ENCODE results near the gene CERS3.

Gene CERS3

DNA sequence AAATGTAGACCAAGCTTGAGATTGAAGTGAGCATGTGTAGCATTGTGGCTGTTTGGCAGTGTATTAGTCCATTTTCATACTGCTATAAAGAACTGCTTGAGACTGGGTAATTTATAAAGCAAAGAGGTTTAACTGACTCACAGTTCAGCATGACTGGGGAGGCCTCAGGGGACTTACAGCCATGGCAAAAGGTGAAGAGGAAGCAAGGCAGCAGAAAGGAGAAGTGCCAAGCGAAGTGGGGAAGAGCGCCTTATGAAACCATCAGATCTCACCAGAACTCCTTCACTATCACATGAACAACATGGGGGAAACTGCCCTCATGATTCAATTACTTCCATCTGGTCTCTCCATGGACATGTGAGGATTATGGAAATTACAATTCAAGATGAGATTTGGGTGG is 8.6 kb upstream of the CERS3 start:
- Histone ChIP-seq H3K79me2 (ENCODE audit: insufficient read depth, low read length) (no peaks in the 10 kb centered on the region), H3K9me3 (ENCODE audit: insufficient read depth, low read length, severe bottlenecking) (no peaks in the 10 kb centered on the region), H3K27ac (ENCODE audit: low read length) (no peak overlapping the region), H3K27me3 (ENCODE audit: insufficient read depth, low read length, poor library complexity) (peaks cover 3% of the 10 kb centered on the region), H3K36me3 (ENCODE audit: insufficient read depth, low read length) (no peaks in the 10 kb centered on the region), H3K4me1 (ENCODE audit: insufficient read depth, low read length) (no peaks in the 10 kb centered on the region), H4K20me1 (ENCODE audit: insufficient read depth, low read length) (no peaks in the 10 kb centered on the region), H3K4me3 (ENCODE audit: low read depth in 1 of 2, low read length in 2 of 2) (no peak overlapping the region), H2AFZ (ENCODE audit: low read depth, low read length) (no peak overlapping the region), H3K4me2 (ENCODE audit: insufficient read depth, low read length) (no peak overlapping the region), H3K9ac (ENCODE audit: low read depth, low read length) (no peak overlapping the region)
- ATAC-seq (ENCODE audit: insufficient read depth, low read depth) (no peak), DNase-seq (no peak)
- no peak for TF ChIP-seq CTCF (IDR thresholded peaks at IDR 0.05; ENCODE audit: borderline replicate concordance, extremely low read depth, low read length, poor library complexity, severe bottlenecking)
- no peak for TF ChIP-seq EZH2 (IDR thresholded peaks at IDR 0.05; ENCODE audit: borderline replicate concordance, low read depth, low read length, severe bottlenecking)

- H4K20me1 ChIP-seq (ENCODE audit: insufficient read depth, low read length), result no peaks in the 10 kb centered on the region
- no peak overlapping the region for H3K9ac ChIP-seq (ENCODE audit: low read depth, low read length)
- H3K4me1 ChIP-seq (ENCODE audit: insufficient read depth, low read length), result no peaks in the 10 kb centered on the region
- no peak for TF ChIP-seq EZH2 (IDR thresholded peaks at IDR 0.05; ENCODE audit: borderline replicate concordance, low read depth, low read length, severe bottlenecking)
- no peak for TF ChIP-seq CTCF (IDR thresholded peaks at IDR 0.05; ENCODE audit: borderline replicate concordance, extremely low read depth, low read length, poor library complexity, severe bottlenecking)
- no peak overlapping the region for H2AFZ ChIP-seq (ENCODE audit: low read depth, low read length)
- H3K4me3 ChIP-seq (ENCODE audit: low read depth in 1 of 2, low read length in 2 of 2), result no peak overlapping the region
- peaks cover 6% of the 10 kb centered on the region for H3K27me3 ChIP-seq (ENCODE audit: insufficient read depth, low read length, poor library complexity)
- H3K36me3 ChIP-seq (ENCODE audit: insufficient read depth, low read length), result no peaks in the 10 kb centered on the region
- ATAC-seq (ENCODE audit: insufficient read depth, low read depth), result no peak
- no peaks in the 10 kb centered on the region for H3K9me3 ChIP-seq (ENCODE audit: insufficient read depth, low read length, severe bottlenecking)
- no peak for DNase-seq
- H3K27ac ChIP-seq (ENCODE audit: low read length), result no peak overlapping the region
- H3K79me2 ChIP-seq (ENCODE audit: insufficient read depth, low read length), result no peaks in the 10 kb centered on the region
- H3K4me2 ChIP-seq (ENCODE audit: insufficient read depth, low read length), result no peak overlapping the region
Measured at GRCh38 chr15:100536733-100537132, 8.0 kb upstream of the CERS3 start.

DNA sequence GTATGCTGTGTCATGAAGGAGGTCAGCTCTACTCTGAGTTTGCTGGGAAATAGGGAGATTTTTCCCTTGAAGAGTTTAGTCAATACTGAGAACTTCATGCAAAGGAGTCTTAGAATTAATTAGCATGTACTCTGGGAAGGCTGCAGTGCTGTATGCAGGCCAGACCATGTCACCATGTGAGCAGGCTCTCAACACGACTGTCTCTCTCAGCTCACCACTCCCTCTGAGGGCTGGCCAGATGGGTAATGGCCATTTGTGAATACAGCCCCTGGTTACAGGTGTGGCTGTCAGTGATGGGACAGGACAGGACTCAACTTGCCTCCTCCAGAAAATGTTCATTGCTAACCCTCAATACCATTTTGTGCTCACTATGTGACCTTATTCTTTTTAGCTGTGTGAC is 5.1 kb upstream of the CERS3 start:
- no peaks in the 10 kb centered on the region for H3K36me3 ChIP-seq (ENCODE audit: insufficient read depth, low read length)
- H3K79me2 ChIP-seq (ENCODE audit: insufficient read depth, low read length), result no peaks in the 10 kb centered on the region
- H2AFZ ChIP-seq (ENCODE audit: low read depth, low read length), result no peak overlapping the region
- H3K4me2 ChIP-seq (ENCODE audit: insufficient read depth, low read length), result no peak overlapping the region
- no peak overlapping the region for H3K27ac ChIP-seq (ENCODE audit: low read length)
- TF ChIP-seq EZH2 (IDR thresholded peaks at IDR 0.05; ENCODE audit: borderline replicate concordance, low read depth, low read length, severe bottlenecking) (no peak), CTCF (IDR thresholded peaks at IDR 0.05; ENCODE audit: borderline replicate concordance, extremely low read depth, low read length, poor library complexity, severe bottlenecking) (no peak)
- DNase-seq, result no peak
- H3K9ac ChIP-seq (ENCODE audit: low read depth, low read length), result no peak overlapping the region
- H3K9me3 ChIP-seq (ENCODE audit: insufficient read depth, low read length, severe bottlenecking), result no peaks in the 10 kb centered on the region
- H3K4me3 ChIP-seq (ENCODE audit: low read depth in 1 of 2, low read length in 2 of 2), result no peak overlapping the region
- ATAC-seq (ENCODE audit: insufficient read depth, low read depth), result no peak
- H3K27me3 ChIP-seq (ENCODE audit: insufficient read depth, low read length, poor library complexity), result peaks cover 7% of the 10 kb centered on the region
- no peaks in the 10 kb centered on the region for H3K4me1 ChIP-seq (ENCODE audit: insufficient read depth, low read length)
- H4K20me1 ChIP-seq (ENCODE audit: insufficient read depth, low read length), result no peaks in the 10 kb centered on the region

GRCh38 chr15:100531823-100532327 is 3.1 kb upstream of the CERS3 start:
- Histone ChIP-seq H3K9me3 (ENCODE audit: insufficient read depth, low read length, severe bottlenecking) (no peaks in the 10 kb centered on the region), H3K4me3 (ENCODE audit: low read depth in 1 of 2, low read length in 2 of 2) (no peak overlapping the region), H2AFZ (ENCODE audit: low read depth, low read length) (no peak overlapping the region), H3K36me3 (ENCODE audit: insufficient read depth, low read length) (no peaks in the 10 kb centered on the region), H4K20me1 (ENCODE audit: insufficient read depth, low read length) (no peaks in the 10 kb centered on the region), H3K79me2 (ENCODE audit: insufficient read depth, low read length) (no peaks in the 10 kb centered on the region), H3K9ac (ENCODE audit: low read depth, low read length) (no peak overlapping the region), H3K4me1 (ENCODE audit: insufficient read depth, low read length) (no peaks in the 10 kb centered on the region), H3K27ac (ENCODE audit: low read length) (no peak overlapping the region), H3K27me3 (ENCODE audit: insufficient read depth, low read length, poor library complexity) (peaks cover 7% of the 10 kb centered on the region), H3K4me2 (ENCODE audit: insufficient read depth, low read length) (no peak overlapping the region)
- DNase-seq (no peak), ATAC-seq (ENCODE audit: insufficient read depth, low read depth) (no peak)
- no peak for TF ChIP-seq CTCF (IDR thresholded peaks at IDR 0.05; ENCODE audit: borderline replicate concordance, extremely low read depth, low read length, poor library complexity, severe bottlenecking)
- TF ChIP-seq EZH2 (IDR thresholded peaks at IDR 0.05; ENCODE audit: borderline replicate concordance, low read depth, low read length, severe bottlenecking), result no peak

All from DND-41 (cell line).